Lung microvascular endothelial cell (primary cell): ENCODE results near the gene DPH2. TPM values are rescaled to one million over a fixed set of nuclear protein-coding genes. Genes with fewer than 3 reads are reported as not detected.
A peak's percentile ranks its signal among the peaks of the same experiment; 100 is the strongest.

Experiments used
- DNase-seq, 2 donors: peaks; one replicate each; pipeline versions ENCODE4 v3.0.0 to v3.0.0-alpha.2; 2010; ENCODE audit warnings: low read depth in 2 of 2
- total RNA-seq: library from RNA; depleted of rRNA; stranded (reverse); fragments of >200 nt; gene quantifications from 2 replicates; pipeline ENCODE4 v1.2.1, GENCODE V29; 2014

The DPH2 gene
- total RNA-seq, 1 donor from 2014 or later: 19.0 TPM

- DNase-seq: no peak
These were observed 13.0 kb downstream of the DPH2 start for GRCh38 chr1:43982808-43983207.

- no peak for DNase-seq
These were observed 13.6 kb downstream of the DPH2 start for GRCh38 chr1:43983253-43983899.

GRCh38 chr1:43984855-43985254, 15.0 kb downstream of the DPH2 start:
- DNase-seq: no peak

- no peak for DNase-seq
These were observed 16.3 kb downstream of the DPH2 start for GRCh38 chr1:43985984-43986595.

- no peak for DNase-seq
These were observed 16.9 kb downstream of the DPH2 start for GRCh38 chr1:43986712-43987111.

- DNase-seq: no peak
These were observed 17.5 kb downstream of the DPH2 start for GRCh38 chr1:43987159-43987902.

GRCh38 chr1:43990271-43991199, 20.7 kb downstream of the DPH2 start:
- no peak for DNase-seq

GRCh38 chr1:43991200-43991475, 21.3 kb downstream of the DPH2 start:
- DNase-seq: no peak

GRCh38 chr1:43991476-43992231, 21.8 kb downstream of the DPH2 start, which contains the start of gene CCDC24:
Gene CCDC24, plus strand, starts transcription at chr1:43991599. Its CDS starts 280 bp downstream, at chr1:43991879.
- DNase-seq: peak; percentile 47 to 52

- no peak for DNase-seq
These were observed 22.6 kb downstream of the DPH2 start for GRCh38 chr1:43992232-43992995.

- DNase-seq: no peak
These were observed 23.6 kb downstream of the DPH2 start for GRCh38 chr1:43993206-43993914.

- DNase-seq: no peak
These were observed 24.3 kb downstream of the DPH2 start for GRCh38 chr1:43994071-43994470.

- DNase-seq: no peak
These were observed 25.3 kb downstream of the DPH2 start for GRCh38 chr1:43994794-43995790.

GRCh38 chr1:43995984-43996732, 26.3 kb downstream of the DPH2 start:
- no peak for DNase-seq

- no peak for DNase-seq
These were observed 26.9 kb downstream of the DPH2 start for GRCh38 chr1:43996733-43997115.

GRCh38 chr1:43997295-43997999, 27.6 kb downstream of the DPH2 start:
- no peak for DNase-seq

- no peak for DNase-seq
These were observed 28.2 kb downstream of the DPH2 start for GRCh38 chr1:43998000-43998378.
